HEK293 (cell line): Measurements from ENCODE around the gene COPZ1.

Source experiments
- AEBP2 ChIP-seq: fragments of 450-650 bp; formaldehyde crosslinking; IDR thresholded peaks from 2 replicates; pipeline ENCODE4 v1.5.1; 2016; ENCODE audit warnings: missing biosample characterization, missing genetic modification characterization, borderline replicate concordance
- BCL6B ChIP-seq: fragments of 450-650 bp; formaldehyde crosslinking; IDR thresholded peaks from 2 replicates; pipeline ENCODE4 v1.5.1; 2017; ENCODE audit warnings: missing biosample characterization, missing genetic modification characterization
- GLI4 ChIP-seq: fragments of 450-650 bp; formaldehyde crosslinking; IDR thresholded peaks from 2 replicates; pipeline ENCODE4 v1.5.1; 2016; ENCODE audit warnings: missing biosample characterization, missing genetic modification characterization
- GLIS2 ChIP-seq: fragments of 450-650 bp; formaldehyde crosslinking; IDR thresholded peaks from 2 replicates; pipeline ENCODE4 v1.5.1; 2016; ENCODE audit warnings: missing biosample characterization, missing genetic modification characterization
- KLF8 ChIP-seq: fragments of 450-650 bp; formaldehyde crosslinking; IDR thresholded peaks from 2 replicates; pipeline ENCODE4 v1.5.1; 2016; ENCODE audit warnings: missing biosample characterization, missing genetic modification characterization
- TCF7L2 ChIP-seq: IDR thresholded peaks from 2 replicates; pipeline ENCODE4 v1.6.1; 2011; ENCODE audit warnings: low read depth, mild to moderate bottlenecking, inconsistent platforms, low read length, moderate library complexity, borderline replicate concordance
- ZBTB26 ChIP-seq: fragments of 450-650 bp; formaldehyde crosslinking; optimal IDR thresholded peaks from 2 replicates; pipeline ENCODE3; 2016; ENCODE audit warnings: missing biosample characterization, mild to moderate bottlenecking, missing genetic modification characterization
- ZBTB44 ChIP-seq: fragments of 450-650 bp; IDR thresholded peaks from 2 replicates; pipeline ENCODE4 v1.5.1; 2018; ENCODE audit warnings: missing biosample characterization, mild to moderate bottlenecking, missing genetic modification characterization
- ZBTB7A ChIP-seq: fragments of 450-650 bp; formaldehyde crosslinking; IDR thresholded peaks from 2 replicates; pipeline ENCODE4 v1.5.1; 2016; ENCODE audit warnings: low read depth, missing biosample characterization, missing genetic modification characterization
- ZFP37 ChIP-seq: fragments of 450-650 bp; formaldehyde crosslinking; IDR thresholded peaks from 2 replicates; pipeline ENCODE4 v1.5.1; 2016; ENCODE audit warnings: missing biosample characterization, missing genetic modification characterization
- ZNF10 ChIP-seq: fragments of 450-650 bp; formaldehyde crosslinking; IDR thresholded peaks from 2 replicates; pipeline ENCODE4 v1.5.1; 2017; ENCODE audit warnings: missing biosample characterization, missing genetic modification characterization
- ZNF138 ChIP-seq: fragments of 450-650 bp; formaldehyde crosslinking; IDR thresholded peaks from 2 replicates; pipeline ENCODE4 v1.5.1; 2016; ENCODE audit warnings: missing biosample characterization, missing genetic modification characterization, borderline replicate concordance
- ZNF16 ChIP-seq: fragments of 450-650 bp; formaldehyde crosslinking; IDR thresholded peaks from 2 replicates; pipeline ENCODE4 v1.5.1; 2016; ENCODE audit warnings: low read depth, missing biosample characterization, missing genetic modification characterization
- ZNF175 ChIP-seq: fragments of 450-650 bp; formaldehyde crosslinking; IDR thresholded peaks from 2 replicates; pipeline ENCODE4 v1.5.1; 2016; ENCODE audit warnings: missing biosample characterization, missing genetic modification characterization
- ZNF221 ChIP-seq: fragments of 450-650 bp; formaldehyde crosslinking; IDR thresholded peaks from 2 replicates; pipeline ENCODE4 v1.5.1; 2017; ENCODE audit warnings: missing biosample characterization, missing genetic modification characterization, borderline replicate concordance
- ZNF610 ChIP-seq: fragments of 450-650 bp; formaldehyde crosslinking; IDR thresholded peaks from 2 replicates; pipeline ENCODE4 v1.5.1; 2016; ENCODE audit warnings: missing biosample characterization, missing genetic modification characterization, borderline replicate concordance
- ZNF626 ChIP-seq: fragments of 450-650 bp; sonication (Bioruptor Pico); formaldehyde crosslinking; IDR thresholded peaks from 2 replicates; pipeline ENCODE4 v1.5.1; 2018; ENCODE audit warnings: missing biosample characterization, missing genetic modification characterization, inconsistent platforms
- ZNF629 ChIP-seq: fragments of 450-650 bp; formaldehyde crosslinking; IDR thresholded peaks from 2 replicates; pipeline ENCODE4 v1.5.1; 2017; ENCODE audit warnings: missing biosample characterization, missing genetic modification characterization
- ZNF670 ChIP-seq: fragments of 450-650 bp; formaldehyde crosslinking; IDR thresholded peaks from 2 replicates; pipeline ENCODE4 v1.5.1; 2016; ENCODE audit warnings: missing biosample characterization, missing genetic modification characterization, low read depth
- ZNF785 ChIP-seq: fragments of 450-650 bp; formaldehyde crosslinking; IDR thresholded peaks from 2 replicates; pipeline ENCODE4 v1.5.1; 2016; ENCODE audit warnings: missing biosample characterization, missing genetic modification characterization
- ZSCAN4 ChIP-seq: fragments of 450-650 bp; formaldehyde crosslinking; IDR thresholded peaks from 2 replicates; pipeline ENCODE4 v1.5.1; 2017; ENCODE audit warnings: missing biosample characterization, missing genetic modification characterization
- TF ChIP-seq, protein P1 (sequence below): fragments of 450-650 bp; formaldehyde crosslinking; IDR thresholded peaks from 2 replicates; pipeline ENCODE4 v1.5.1; 2016; ENCODE audit warnings: missing biosample characterization, missing genetic modification characterization
- TF ChIP-seq, protein P2 (sequence below): fragments of 450-650 bp; formaldehyde crosslinking; IDR thresholded peaks from 2 replicates; pipeline ENCODE4 v1.5.1; 2016; ENCODE audit warnings: missing biosample characterization, missing genetic modification characterization
- TF ChIP-seq, protein P3 (sequence below): fragments of 450-650 bp; formaldehyde crosslinking; conservative IDR thresholded peaks from 2 replicates; pipeline ENCODE4 v1.5.1; 2016; ENCODE audit warnings: low read depth, missing biosample characterization, missing genetic modification characterization

COPZ1 gene

GRCh38 chr12:54368709-54369596 lies 44.0 kb downstream of the COPZ1 start (continued):
- TF ChIP-seq, protein P1, sequence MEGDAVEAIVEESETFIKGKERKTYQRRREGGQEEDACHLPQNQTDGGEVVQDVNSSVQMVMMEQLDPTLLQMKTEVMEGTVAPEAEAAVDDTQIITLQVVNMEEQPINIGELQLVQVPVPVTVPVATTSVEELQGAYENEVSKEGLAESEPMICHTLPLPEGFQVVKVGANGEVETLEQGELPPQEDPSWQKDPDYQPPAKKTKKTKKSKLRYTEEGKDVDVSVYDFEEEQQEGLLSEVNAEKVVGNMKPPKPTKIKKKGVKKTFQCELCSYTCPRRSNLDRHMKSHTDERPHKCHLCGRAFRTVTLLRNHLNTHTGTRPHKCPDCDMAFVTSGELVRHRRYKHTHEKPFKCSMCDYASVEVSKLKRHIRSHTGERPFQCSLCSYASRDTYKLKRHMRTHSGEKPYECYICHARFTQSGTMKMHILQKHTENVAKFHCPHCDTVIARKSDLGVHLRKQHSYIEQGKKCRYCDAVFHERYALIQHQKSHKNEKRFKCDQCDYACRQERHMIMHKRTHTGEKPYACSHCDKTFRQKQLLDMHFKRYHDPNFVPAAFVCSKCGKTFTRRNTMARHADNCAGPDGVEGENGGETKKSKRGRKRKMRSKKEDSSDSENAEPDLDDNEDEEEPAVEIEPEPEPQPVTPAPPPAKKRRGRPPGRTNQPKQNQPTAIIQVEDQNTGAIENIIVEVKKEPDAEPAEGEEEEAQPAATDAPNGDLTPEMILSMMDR, result peak; percentile 79
- TF ChIP-seq ZNF610 (tag by site-specific recombination) (peak; percentile 89), ZBTB7A (tag by site-specific recombination) (no peak), ZFP37 (tag by site-specific recombination) (0 out of 2 replicates have a peak, but pooled peaks have one; percentile 10), KLF8 (tag by site-specific recombination) (peak; percentile 19; the same call in 1 of the 2 replicates), ZSCAN4 (tag by site-specific recombination) (no peak), ZNF626 (no peak), ZNF10 (no peak), ZNF221 (tag by site-specific recombination) (no peak), ZNF785 (no peak), ZNF175 (tag by site-specific recombination) (no peak), ZNF138 (tag by site-specific recombination) (no peak), ZNF670 (tag by site-specific recombination) (no peak), ZBTB26 (tag by site-specific recombination) (no peak), BCL6B (tag by site-specific recombination) (no peak), GLIS2 (peak; percentile 82), GLI4 (no peak), TCF7L2 (no peak), ZBTB44 (tag by site-specific recombination) (peak; percentile 55; the same call in 1 of the 2 replicates), AEBP2 (tag by site-specific recombination) (no peak), ZNF16 (tag by site-specific recombination) (no peak), ZNF629 (tag by site-specific recombination) (no peak)
- TF ChIP-seq, protein P2, sequence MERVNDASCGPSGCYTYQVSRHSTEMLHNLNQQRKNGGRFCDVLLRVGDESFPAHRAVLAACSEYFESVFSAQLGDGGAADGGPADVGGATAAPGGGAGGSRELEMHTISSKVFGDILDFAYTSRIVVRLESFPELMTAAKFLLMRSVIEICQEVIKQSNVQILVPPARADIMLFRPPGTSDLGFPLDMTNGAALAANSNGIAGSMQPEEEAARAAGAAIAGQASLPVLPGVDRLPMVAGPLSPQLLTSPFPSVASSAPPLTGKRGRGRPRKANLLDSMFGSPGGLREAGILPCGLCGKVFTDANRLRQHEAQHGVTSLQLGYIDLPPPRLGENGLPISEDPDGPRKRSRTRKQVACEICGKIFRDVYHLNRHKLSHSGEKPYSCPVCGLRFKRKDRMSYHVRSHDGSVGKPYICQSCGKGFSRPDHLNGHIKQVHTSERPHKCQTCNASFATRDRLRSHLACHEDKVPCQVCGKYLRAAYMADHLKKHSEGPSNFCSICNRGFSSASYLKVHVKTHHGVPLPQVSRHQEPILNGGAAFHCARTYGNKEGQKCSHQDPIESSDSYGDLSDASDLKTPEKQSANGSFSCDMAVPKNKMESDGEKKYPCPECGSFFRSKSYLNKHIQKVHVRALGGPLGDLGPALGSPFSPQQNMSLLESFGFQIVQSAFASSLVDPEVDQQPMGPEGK, result peak; percentile 85; the same call in 1 of the 2 replicates
- TF ChIP-seq, protein P3, sequence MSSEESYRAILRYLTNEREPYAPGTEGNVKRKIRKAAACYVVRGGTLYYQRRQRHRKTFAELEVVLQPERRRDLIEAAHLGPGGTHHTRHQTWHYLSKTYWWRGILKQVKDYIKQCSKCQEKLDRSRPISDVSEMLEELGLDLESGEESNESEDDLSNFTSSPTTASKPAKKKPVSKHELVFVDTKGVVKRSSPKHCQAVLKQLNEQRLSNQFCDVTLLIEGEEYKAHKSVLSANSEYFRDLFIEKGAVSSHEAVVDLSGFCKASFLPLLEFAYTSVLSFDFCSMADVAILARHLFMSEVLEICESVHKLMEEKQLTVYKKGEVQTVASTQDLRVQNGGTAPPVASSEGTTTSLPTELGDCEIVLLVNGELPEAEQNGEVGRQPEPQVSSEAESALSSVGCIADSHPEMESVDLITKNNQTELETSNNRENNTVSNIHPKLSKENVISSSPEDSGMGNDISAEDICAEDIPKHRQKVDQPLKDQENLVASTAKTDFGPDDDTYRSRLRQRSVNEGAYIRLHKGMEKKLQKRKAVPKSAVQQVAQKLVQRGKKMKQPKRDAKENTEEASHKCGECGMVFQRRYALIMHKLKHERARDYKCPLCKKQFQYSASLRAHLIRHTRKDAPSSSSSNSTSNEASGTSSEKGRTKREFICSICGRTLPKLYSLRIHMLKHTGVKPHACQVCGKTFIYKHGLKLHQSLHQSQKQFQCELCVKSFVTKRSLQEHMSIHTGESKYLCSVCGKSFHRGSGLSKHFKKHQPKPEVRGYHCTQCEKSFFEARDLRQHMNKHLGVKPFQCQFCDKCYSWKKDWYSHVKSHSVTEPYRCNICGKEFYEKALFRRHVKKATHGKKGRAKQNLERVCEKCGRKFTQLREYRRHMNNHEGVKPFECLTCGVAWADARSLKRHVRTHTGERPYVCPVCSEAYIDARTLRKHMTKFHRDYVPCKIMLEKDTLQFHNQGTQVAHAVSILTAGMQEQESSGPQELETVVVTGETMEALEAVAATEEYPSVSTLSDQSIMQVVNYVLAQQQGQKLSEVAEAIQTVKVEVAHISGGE (tag by site-specific recombination), result no peak
